CD4-positive, CD25-positive, alpha-beta regulatory T cell (primary cell): ENCODE data around the gene C1D. TPM values are rescaled to one million over a fixed set of nuclear protein-coding genes. Genes with fewer than 3 reads are reported as not detected.

Experiments used
- ATAC-seq, 2 donors: fragments of 150-1000 bp; cut with Tn5 transposase; one replicate each; pipeline ENCODE4 v1.10.0; 2021; ENCODE audit warnings: low read depth in 2 of 2, moderate number of reproducible peaks in 2 of 2, moderate library complexity in 1 of 2
- DNase-seq, 3 donors: peaks; one replicate each; pipeline versions ENCODE4 v3.0.0 to v3.0.0-alpha.2; 2012 to 2022; ENCODE audit warnings: mixed read lengths in 1 of 3
- H3K27ac ChIP-seq: one replicate; pipeline ENCODE4 v1.7.0; 2013; ENCODE audit warnings: mild to moderate bottlenecking, low read length; ENCODE audit not compliant: insufficient read depth, poor library complexity, severe bottlenecking
- H3K27me3 ChIP-seq: one replicate; pipeline ENCODE4 v1.7.0; 2013; ENCODE audit warnings: low read length; ENCODE audit not compliant: control insufficient read depth, insufficient read depth
- H3K36me3 ChIP-seq: one replicate; pipeline ENCODE4 v1.7.0; 2013; ENCODE audit warnings: mild to moderate bottlenecking, low read length, moderate library complexity; ENCODE audit not compliant: control insufficient read depth, insufficient read depth
- H3K4me1 ChIP-seq: 2 replicates; pipeline ENCODE4 v1.7.0; 2013; ENCODE audit warnings: mild to moderate bottlenecking, low read length; ENCODE audit not compliant: insufficient read depth, control insufficient read depth, poor library complexity, severe bottlenecking
- H3K4me3 ChIP-seq: one replicate; pipeline ENCODE4 v1.7.0; 2013; ENCODE audit warnings: low read depth, mild to moderate bottlenecking, low read length, moderate library complexity
- H3K9me3 ChIP-seq, 2 experiments: 1 replicate in 1 of 2; 2 replicates in 1 of 2; pipeline ENCODE4 v1.7.0; 2013; ENCODE audit warnings: low read length in 2 of 2, mild to moderate bottlenecking in 1 of 2, moderate library complexity in 1 of 2; ENCODE audit not compliant: control insufficient read depth in 2 of 2
- H3K27ac Mint-ChIP-seq, 3 donors: one replicate each; pipeline ENCODE4 v1.8.0; 2020 to 2022; ENCODE audit warnings: mild to moderate bottlenecking in 3 of 3, mixed read lengths in 3 of 3, moderate library complexity in 2 of 3
- H3K27me3 Mint-ChIP-seq: one replicate; pipeline ENCODE4 v1.8.0; 2022; ENCODE audit warnings: mild to moderate bottlenecking, mixed read lengths
- H3K36me3 Mint-ChIP-seq: one replicate; pipeline ENCODE4 v1.8.0; 2020; ENCODE audit warnings: mixed read lengths
- H3K4me1 Mint-ChIP-seq, 4 donors: one replicate each; pipeline ENCODE4 v1.8.0; 2020 to 2022; ENCODE audit warnings: mixed read lengths in 4 of 4, mild to moderate bottlenecking in 1 of 4
- H3K4me3 Mint-ChIP-seq, 4 donors: one replicate each; pipeline ENCODE4 v1.8.0; 2020 to 2022; ENCODE audit warnings: mild to moderate bottlenecking in 4 of 4, mixed read lengths in 4 of 4, moderate library complexity in 3 of 4
- H3K9me3 Mint-ChIP-seq, 7 donors: one replicate each; pipeline ENCODE4 v1.8.0; 2020 to 2022; ENCODE audit warnings: mixed read lengths in 7 of 7, mild to moderate bottlenecking in 3 of 7, moderate library complexity in 2 of 7
- polyA plus RNA-seq, 4 donors: library from polyadenylated mRNA; unstranded; fragments of 300-500 nt; fragmentation: Illumina TruSeq; gene quantifications; one replicate each; pipeline ENCODE4 v1.2.3, GENCODE V29; 2021
- total RNA-seq: library from RNA; stranded (reverse); gene quantifications from one replicate; pipeline ENCODE4 v1.2.3, GENCODE V29; 2022

Gene C1D
- total and polyA plus RNA-seq, 5 donors from 2014 or later: 22.8 to 55.2 (median 30.2) TPM

DNA sequence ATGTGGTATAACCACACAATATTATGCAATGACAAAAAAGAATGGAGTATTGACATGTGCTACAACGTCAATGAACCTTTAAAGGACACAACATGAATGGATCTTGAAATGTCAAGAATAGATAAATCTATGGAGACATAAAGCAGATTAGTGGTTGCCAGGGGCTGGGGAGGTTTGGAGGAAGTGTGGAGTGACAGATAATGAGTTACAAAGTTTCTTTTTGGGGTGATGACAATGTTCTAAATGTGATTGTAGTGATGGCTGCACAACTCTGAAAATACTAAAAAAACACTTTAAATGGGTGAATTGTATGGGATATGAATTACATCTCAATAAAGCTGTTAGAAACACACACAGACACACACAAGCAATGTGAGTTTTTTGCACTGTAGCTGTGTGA lies 37.4 kb upstream of the C1D start:
- no peak overlapping the region for H3K27ac Mint-ChIP-seq
- H3K4me1 Mint-ChIP-seq: no peaks in the 10 kb centered on the region

DNA sequence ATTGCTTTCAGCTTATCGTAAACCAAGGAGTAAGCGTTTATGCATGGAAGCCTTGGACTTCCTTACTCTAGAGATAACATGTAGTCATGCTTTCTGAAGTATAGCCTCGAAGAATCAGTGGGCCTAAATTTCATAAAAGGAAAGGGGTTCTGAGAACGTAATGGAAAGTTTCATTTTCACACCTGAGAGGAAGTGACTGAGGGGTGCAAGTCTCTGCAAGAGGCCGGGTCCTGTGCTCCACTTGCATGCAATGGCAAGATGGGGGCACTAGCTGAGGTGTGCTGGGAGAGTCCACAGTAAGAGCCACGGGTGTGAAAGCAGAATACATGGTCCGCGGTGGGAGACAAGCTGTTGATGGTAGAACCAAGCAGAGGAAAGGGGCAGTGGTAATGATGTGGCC lies 36.5 kb upstream of the C1D start:
- ATAC-seq (no peak), DNase-seq (no peak)
- H3K4me3 ChIP-seq: no peak overlapping the region
- H3K9me3 Mint-ChIP-seq: no peaks in the 10 kb centered on the region
- H3K4me3 Mint-ChIP-seq: no peak overlapping the region
- H3K36me3 Mint-ChIP-seq: no peaks in the 10 kb centered on the region
- no peaks in the 10 kb centered on the region for H3K36me3 ChIP-seq
- no peaks in the 10 kb centered on the region for H3K4me1 Mint-ChIP-seq
- H3K27me3 Mint-ChIP-seq: no peaks in the 10 kb centered on the region
- H3K27ac Mint-ChIP-seq: no peak overlapping the region
- no peaks in the 10 kb centered on the region for H3K4me1 ChIP-seq
- H3K27ac ChIP-seq: no peak overlapping the region
- no peaks in the 10 kb centered on the region for H3K9me3 ChIP-seq
- H3K27me3 ChIP-seq: no peaks in the 10 kb centered on the region

More for the DNA sequence above, 37.4 kb upstream of the C1D start:
- no peak overlapping the region for H3K27ac ChIP-seq
- DNase-seq: no peak
- H3K36me3 Mint-ChIP-seq: peaks cover 3% of the 10 kb centered on the region
- no peak overlapping the region for H3K4me3 ChIP-seq
- ATAC-seq: no peak
- H3K27me3 ChIP-seq: no peaks in the 10 kb centered on the region
- H3K9me3 Mint-ChIP-seq: peaks cover 0 to 5% (median 2%) of the 10 kb centered on the region in 7 donors
- H3K36me3 ChIP-seq: no peaks in the 10 kb centered on the region
- H3K9me3 ChIP-seq: peaks cover under 1 to 5% of the 10 kb centered on the region in 2 experiments
- no peaks in the 10 kb centered on the region for H3K27me3 Mint-ChIP-seq
- H3K4me1 ChIP-seq: no peaks in the 10 kb centered on the region
- no peak overlapping the region for H3K4me3 Mint-ChIP-seq

DNA sequence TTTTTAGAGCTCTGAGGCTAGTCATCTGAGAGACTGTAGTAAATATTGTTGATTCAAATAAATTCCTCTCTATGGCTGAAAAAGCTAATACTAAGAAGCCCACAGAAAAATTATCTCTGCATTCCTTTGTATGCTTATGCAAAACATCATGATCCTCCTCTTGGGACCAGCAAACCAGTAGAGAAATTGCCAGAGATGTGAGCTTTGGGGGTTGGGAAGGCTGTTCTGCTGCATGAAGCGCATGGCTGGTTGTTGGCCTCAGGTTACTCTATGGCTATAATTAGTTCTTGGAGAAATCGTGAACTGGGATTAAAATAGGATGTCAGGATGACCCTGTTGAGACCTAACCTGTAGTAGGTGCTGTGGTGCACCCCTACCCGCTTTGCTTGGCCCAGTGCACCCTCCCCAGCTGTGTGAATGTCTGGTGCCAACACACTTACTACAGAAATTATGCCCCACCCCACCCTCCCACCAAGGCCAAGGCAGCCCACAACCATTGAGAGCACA lies 35.5 kb upstream of the C1D start:
- Mint-ChIP-seq H3K27ac (no peak overlapping the region), H3K27me3 (no peaks in the 10 kb centered on the region), H3K4me1 (no peaks in the 10 kb centered on the region), H3K9me3 (no peaks in the 10 kb centered on the region), H3K36me3 (no peaks in the 10 kb centered on the region), H3K4me3 (no peak overlapping the region)
- Histone ChIP-seq H3K9me3 (no peaks in the 10 kb centered on the region), H3K4me1 (no peaks in the 10 kb centered on the region), H3K27me3 (no peaks in the 10 kb centered on the region), H3K4me3 (no peak overlapping the region), H3K27ac (no peak overlapping the region), H3K36me3 (no peaks in the 10 kb centered on the region)
- DNase-seq (no peak), ATAC-seq (no peak)

GRCh38 chr2:68094111-68094510 lies 31.3 kb upstream of the C1D start:
- H3K9me3 Mint-ChIP-seq: no peaks in the 10 kb centered on the region
- no peaks in the 10 kb centered on the region for H3K36me3 ChIP-seq
- H3K4me3 Mint-ChIP-seq: no peak overlapping the region

DNA sequence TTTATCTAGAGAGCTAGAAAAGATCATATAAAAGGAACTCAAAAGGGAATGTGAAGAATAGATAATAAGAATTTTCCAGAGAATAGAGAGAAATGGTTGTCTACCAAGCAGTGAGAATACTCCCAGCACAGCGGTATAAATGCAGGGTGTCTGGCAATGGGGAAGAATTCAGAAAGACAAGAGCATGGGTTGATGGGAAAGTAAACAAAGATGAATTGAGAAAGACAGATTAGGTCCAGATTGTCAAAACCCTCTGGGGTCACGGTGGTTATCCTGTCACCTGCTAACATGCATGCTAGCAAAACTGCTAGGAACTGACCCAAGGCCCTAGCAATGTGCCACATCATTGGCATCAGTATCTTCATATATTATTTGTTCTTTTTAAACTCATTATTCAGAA lies 30.8 kb upstream of the C1D start:
- Histone ChIP-seq H3K27ac (no peak overlapping the region), H3K9me3 (no peaks in the 10 kb centered on the region), H3K36me3 (no peaks in the 10 kb centered on the region), H3K4me1 (peaks cover 7% of the 10 kb centered on the region), H3K4me3 (no peak overlapping the region), H3K27me3 (no peaks in the 10 kb centered on the region)
- Mint-ChIP-seq H3K9me3 (no peaks in the 10 kb centered on the region), H3K4me3 (no peak overlapping the region), H3K27ac (no peak overlapping the region), H3K4me1 (peaks cover 8 to 13% (median 11%) of the 10 kb centered on the region in 4 donors), H3K27me3 (no peaks in the 10 kb centered on the region), H3K36me3 (no peaks in the 10 kb centered on the region)
- ATAC-seq (no peak), DNase-seq (no peak)

More at GRCh38 chr2:68094111-68094510, 31.3 kb upstream of the C1D start:
- no peaks in the 10 kb centered on the region for H3K27me3 ChIP-seq
- Mint-ChIP-seq H3K4me1 (peaks cover 8 to 12% (median 10%) of the 10 kb centered on the region in 4 donors), H3K27ac (no peak overlapping the region), H3K36me3 (no peaks in the 10 kb centered on the region), H3K27me3 (no peaks in the 10 kb centered on the region)
- no peak overlapping the region for H3K27ac ChIP-seq
- ATAC-seq (no peak), DNase-seq (no peak)
- H3K4me1 ChIP-seq: peaks cover 7% of the 10 kb centered on the region
- no peaks in the 10 kb centered on the region for H3K9me3 ChIP-seq
- no peak overlapping the region for H3K4me3 ChIP-seq

- H3K4me1 ChIP-seq: peaks cover 7% of the 10 kb centered on the region
- H3K27ac Mint-ChIP-seq: no peak overlapping the region
- no peak for ATAC-seq
- no peaks in the 10 kb centered on the region for H3K36me3 ChIP-seq
- DNase-seq: no peak
- H3K27me3 Mint-ChIP-seq: no peaks in the 10 kb centered on the region
- H3K4me1 Mint-ChIP-seq: peaks cover 8 to 13% (median 11%) of the 10 kb centered on the region in 4 donors
- H3K4me3 Mint-ChIP-seq: no peak overlapping the region
- H3K9me3 Mint-ChIP-seq: no peaks in the 10 kb centered on the region
- H3K27ac ChIP-seq: no peak overlapping the region
- no peak overlapping the region for H3K4me3 ChIP-seq
- no peaks in the 10 kb centered on the region for H3K9me3 ChIP-seq
- peaks cover under 1% of the 10 kb centered on the region for H3K36me3 Mint-ChIP-seq
- H3K27me3 ChIP-seq: no peaks in the 10 kb centered on the region
These were observed 28.7 kb upstream of the C1D start for GRCh38 chr2:68091439-68092034.

DNA sequence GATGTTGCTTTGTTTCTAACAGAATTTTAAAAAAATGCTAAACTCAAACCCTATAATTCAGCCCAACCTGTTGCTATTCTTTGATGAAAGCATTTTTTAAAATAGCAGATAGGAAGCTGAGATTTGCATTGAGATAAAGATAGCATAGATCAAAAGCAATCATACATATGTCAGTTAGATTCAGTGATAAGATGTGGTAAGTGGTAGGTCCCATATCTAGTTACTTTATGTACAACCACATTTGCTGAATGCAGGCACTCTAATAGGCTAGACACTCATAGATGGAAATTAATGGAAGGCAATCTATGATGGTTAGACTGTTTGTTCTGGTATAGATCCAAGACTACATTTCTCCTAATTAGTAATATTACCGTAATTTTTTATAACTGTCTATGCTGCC lies 27.2 kb upstream of the C1D start:
- H3K27me3 ChIP-seq: no peaks in the 10 kb centered on the region
- Mint-ChIP-seq H3K36me3 (peaks cover 3% of the 10 kb centered on the region), H3K4me3 (no peak overlapping the region), H3K27ac (no peak overlapping the region), H3K4me1 (peaks cover 8 to 13% (median 11%) of the 10 kb centered on the region in 4 donors), H3K27me3 (no peaks in the 10 kb centered on the region), H3K9me3 (no peaks in the 10 kb centered on the region)
- peak in 2 of 3 donors; percentile 5 to 12 for DNase-seq
- H3K27ac ChIP-seq: no peak overlapping the region
- no peak for ATAC-seq
- H3K4me3 ChIP-seq: no peak overlapping the region
- no peaks in the 10 kb centered on the region for H3K36me3 ChIP-seq
- no peaks in the 10 kb centered on the region for H3K9me3 ChIP-seq
- H3K4me1 ChIP-seq: peaks cover 7% of the 10 kb centered on the region

- Histone ChIP-seq H3K36me3 (no peaks in the 10 kb centered on the region), H3K4me3 (no peak overlapping the region), H3K27me3 (peaks cover 3% of the 10 kb centered on the region), H3K9me3 (no peaks in the 10 kb centered on the region), H3K27ac (no peak overlapping the region), H3K4me1 (peaks cover 7% of the 10 kb centered on the region)
- no peak for DNase-seq
- Mint-ChIP-seq H3K4me1 (peaks cover 8 to 13% (median 11%) of the 10 kb centered on the region in 4 donors), H3K4me3 (peak overlapping the region in 1 of 4 donors; percentile 28), H3K36me3 (peaks cover 3% of the 10 kb centered on the region), H3K27ac (no peak overlapping the region), H3K9me3 (no peaks in the 10 kb centered on the region), H3K27me3 (no peaks in the 10 kb centered on the region)
- ATAC-seq: no peak
These were observed 26.1 kb upstream of the C1D start for GRCh38 chr2:68088940-68089339.
